NCI-H146 (cell line): Measurements from ENCODE around the gene NABP1.
"Not testable (repeated sequence)": the region's sequence is repeated elsewhere in the genome, so short reads cannot be mapped to it uniquely, and the experiment has no call there.

Experiments
- DNase-seq: peaks from one replicate; lab custom pipeline; 2025; lab: John Stamatoyannopoulos, UW

NABP1 gene, protein sequence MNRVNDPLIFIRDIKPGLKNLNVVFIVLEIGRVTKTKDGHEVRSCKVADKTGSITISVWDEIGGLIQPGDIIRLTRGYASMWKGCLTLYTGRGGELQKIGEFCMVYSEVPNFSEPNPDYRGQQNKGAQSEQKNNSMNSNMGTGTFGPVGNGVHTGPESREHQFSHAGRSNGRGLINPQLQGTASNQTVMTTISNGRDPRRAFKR

DNA sequence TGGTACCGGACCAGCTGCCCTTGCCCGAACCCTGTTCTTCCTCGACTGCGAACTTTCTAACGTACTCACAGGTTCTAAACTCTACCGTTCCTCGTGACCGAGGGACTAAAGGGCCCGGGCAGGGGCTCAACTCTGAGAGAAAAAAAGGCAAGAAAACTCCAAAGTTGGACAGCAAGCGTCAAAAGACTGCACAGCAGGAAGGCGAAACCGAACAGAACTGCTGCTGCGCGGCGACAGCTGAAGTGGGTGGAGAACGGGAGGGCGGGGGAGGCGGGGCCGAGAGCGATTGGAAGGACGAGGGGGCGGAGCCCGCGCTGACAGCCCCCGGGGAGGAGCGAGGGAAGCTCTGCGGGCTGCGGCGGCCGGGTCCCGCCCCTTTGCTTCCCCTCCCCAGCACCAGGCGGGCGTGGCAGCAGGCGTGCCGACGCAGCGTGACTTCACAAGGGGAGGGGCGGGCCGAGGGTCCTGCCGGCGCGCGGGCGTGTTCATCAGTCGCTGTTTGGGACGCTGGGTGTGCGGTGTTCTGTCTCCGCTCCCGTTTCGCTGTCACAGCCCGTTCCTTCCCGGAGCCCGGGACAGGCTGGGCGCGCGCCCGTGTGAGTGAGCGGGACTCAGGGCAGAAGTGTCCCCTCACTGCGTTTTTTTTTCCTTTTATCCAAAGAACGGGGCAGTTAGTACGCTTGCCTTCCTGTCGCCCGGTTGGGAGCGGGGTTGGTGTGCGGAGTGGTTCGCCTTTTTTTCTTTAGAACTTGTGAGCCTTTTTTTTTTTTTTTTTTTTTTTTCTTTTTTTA lies at the start of gene NABP1:
NABP1 (plus strand) TSS at position 491 of the 791 bp plus-strand sequence. CDS start 479 bp downstream, outside the sequence.
- peak; percentile 92 for DNase-seq

DNA sequence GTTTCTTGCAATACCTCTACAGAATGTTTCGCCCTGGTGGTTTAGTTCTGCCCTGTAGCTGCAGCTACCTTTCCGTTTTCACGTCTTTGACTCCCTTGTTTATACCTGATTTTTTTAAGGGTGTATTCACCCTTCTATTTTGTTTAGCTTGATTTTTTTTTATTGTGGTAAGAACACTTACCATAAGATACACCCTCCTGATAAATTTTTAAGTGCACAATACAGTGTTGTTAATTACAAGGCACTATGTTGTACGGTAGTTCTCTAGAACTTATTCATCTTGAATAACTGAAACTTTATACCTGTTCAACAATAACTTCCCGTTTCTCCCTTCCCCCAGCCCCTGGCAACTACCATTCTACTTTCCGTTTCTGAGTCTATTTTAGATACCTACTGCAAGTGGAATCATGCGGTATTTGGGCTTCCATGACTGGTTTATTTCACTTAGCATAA lies 48.9 kb upstream of the NABP1 start:
- no peak for DNase-seq

DNA sequence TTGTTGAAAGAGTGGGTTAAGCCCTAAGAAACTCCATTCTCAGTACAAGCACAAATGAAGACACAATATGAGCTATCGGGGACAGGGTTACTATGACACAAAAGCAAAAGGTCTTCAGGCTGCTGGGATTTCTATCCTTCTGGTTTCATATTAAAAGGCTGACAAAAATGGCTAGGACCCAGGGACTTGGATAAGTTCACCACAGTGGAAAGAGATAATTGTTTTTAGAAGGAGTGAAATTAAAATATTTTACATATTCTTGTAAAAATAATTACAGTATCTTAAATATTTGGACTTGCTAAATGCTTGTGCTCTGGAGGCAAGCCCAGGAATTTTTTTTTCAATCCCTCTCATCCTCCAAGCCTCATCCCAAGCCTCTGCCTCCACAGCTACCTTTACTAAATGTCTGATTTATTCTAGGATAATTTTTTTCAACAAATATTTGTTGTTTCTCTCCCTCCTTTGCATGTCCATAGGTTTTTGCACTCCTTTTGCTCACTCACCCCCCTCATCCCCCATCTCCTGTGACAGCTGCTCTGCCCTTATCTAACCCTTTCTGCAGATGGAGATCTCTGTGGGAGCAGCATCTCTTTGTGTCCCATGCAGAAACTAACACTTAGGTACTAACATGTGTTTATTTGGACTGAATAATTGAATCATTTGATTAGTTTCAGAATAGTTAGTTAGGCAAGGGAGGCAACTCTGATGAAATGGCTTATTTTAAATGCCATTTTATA lies 47.8 kb upstream of the NABP1 start:
- no peak for DNase-seq

DNA sequence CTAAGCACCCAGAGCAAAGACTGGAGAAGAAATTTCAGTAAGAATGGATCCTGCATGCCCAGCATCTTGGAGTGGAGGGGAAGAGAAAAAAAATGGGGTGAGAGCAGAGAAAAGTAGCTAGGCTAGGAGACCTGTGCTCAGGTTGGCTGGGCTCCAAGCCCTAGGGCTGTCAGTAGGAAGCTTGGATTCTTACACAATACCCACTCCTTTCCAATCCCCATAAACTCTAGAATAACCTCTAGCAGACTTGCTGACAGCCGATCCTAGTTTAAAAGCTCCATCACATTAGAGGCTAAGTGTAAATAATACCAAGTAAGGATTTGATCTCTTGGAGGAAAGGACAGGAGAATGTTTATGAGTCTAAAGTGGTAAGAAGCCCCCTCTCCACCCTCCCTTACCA lies 46.2 kb upstream of the NABP1 start:
- DNase-seq: peak; percentile 20

DNA sequence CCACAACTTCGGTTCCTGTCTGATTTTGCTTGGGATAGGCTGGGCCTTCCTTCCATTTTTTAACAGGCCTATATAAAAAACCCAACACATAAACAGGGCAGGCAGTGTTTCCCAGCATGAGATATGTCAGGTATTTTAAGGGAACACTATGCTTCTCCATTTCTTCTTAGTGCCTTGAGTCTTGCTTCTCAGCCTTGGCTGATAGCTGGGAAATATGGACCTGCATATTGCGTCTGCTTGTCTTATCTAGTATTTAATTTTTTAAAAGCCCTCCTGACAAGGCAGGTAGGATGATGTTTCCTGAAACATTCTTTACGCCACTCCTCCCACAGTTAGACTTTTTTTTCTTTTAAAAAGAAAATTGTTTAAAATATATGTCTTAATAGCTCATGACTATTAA lies 45.5 kb upstream of the NABP1 start:
- DNase-seq: no peak

DNA sequence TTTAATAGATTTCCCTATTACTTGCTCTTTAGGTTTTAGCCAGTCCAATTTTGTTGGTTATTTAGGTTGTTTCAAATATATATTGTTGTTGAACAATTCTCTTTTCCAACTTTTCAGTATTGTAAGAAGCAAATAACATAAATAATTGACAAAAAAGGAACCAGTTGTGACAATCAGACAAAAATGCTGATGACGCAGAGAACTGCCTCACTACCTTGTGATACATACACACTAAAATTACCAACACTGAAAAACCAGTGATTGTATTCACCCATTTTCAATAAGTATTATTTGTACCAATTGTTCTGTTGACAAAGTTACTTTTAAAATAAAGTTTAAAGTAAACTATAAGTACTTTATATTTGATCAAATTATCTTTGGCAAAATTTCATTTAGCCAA lies 43.1 kb upstream of the NABP1 start:
- DNase-seq: no peak

- DNase-seq: no peak
Measured at GRCh38 chr2:191635333-191636234, 42.4 kb upstream of the NABP1 start.

- no peak for DNase-seq
Measured at GRCh38 chr2:191636235-191636543, 41.7 kb upstream of the NABP1 start.

GRCh38 chr2:191636586-191636985 lies 41.4 kb upstream of the NABP1 start:
- DNase-seq: no peak

DNA sequence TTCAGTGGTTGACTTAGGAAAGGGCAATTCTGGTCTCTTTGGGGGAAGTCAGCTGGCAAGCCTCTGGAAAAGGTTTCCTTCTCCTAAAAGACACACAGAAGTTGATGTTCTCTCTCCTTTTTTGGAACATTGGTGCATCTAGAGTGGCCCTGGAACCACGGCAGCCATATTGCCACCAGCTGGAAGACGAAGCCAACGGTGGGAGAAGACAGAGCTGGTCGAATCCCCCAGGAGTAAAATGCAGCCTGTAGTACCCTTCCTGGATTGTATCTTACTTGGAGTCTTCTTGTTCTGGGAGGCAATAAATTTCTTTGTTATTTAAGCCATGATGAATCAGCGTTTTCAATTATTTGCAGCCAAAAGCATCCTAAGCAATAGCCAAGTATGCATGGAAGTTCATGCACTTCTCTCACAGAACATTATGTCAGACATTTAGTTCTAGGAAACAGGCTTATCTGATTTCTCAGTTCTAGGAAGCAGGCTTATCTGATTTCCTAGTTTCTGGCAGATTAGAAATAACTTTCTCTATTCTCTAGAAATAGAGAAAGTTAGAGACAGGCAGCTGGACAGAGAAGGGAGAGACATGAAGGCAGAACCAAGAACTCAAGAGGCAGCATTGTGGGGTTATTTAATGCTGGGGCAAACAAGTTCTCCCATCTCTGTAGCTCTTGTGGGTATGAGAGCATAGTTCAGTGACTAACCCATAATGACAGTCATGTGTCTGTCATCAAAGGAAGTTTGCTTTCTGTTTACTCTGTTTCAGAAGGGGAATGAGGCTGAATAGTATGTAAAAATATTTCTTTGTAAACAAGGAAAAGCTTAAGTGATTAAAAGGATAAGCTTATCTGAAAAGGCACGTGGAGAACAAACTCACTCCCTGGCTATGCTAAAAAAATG lies 40.5 kb upstream of the NABP1 start:
- no peak for DNase-seq

GRCh38 chr2:191638079-191638801 lies 39.7 kb upstream of the NABP1 start:
- peak; percentile 1 for DNase-seq

- DNase-seq: no peak
Measured at GRCh38 chr2:191638802-191639172, 39.1 kb upstream of the NABP1 start.

DNA sequence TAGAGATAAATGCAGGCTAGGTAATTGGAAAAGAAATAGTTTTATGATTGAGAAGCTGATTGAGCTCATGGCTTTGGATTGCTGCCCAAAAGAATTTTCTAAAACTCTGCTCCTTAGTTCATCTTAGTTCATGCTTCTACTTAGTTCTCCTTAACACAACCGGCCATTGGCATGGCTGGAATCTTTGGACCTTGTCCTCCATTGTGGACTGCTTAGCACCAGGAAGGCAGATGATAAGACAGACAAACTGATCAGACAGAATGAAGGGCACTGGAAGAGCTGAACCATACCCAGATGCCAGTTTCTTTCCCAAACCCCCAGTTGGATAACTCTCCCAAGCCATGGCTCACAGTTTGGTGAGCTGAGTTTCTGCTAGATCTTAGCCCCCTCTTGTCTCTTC lies 36.3 kb upstream of the NABP1 start:
- no peak for DNase-seq

DNA sequence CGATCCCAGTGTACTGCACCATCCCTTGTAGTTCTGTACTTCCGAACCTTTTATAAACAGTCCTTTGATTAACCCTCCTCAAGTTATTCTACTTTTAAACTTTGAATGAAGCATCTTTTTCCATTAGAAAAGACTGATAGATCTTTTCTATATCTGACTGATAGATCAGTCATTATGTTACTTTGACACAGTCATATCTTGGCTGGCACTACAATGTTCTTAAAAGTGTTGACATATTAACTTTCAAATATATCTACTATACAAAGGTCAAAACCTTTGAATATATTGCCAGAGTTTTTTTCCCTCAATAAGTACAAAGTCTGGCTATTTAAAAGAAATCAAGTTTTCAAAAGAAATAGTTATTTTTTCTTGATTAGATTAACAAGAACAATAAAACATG lies 35.4 kb upstream of the NABP1 start:
- no peak for DNase-seq

GRCh38 chr2:191643429-191643828 lies 34.5 kb upstream of the NABP1 start:
- no peak for DNase-seq

GRCh38 chr2:191644613-191645012 lies 33.3 kb upstream of the NABP1 start:
- DNase-seq: not testable (repeated sequence)

DNA sequence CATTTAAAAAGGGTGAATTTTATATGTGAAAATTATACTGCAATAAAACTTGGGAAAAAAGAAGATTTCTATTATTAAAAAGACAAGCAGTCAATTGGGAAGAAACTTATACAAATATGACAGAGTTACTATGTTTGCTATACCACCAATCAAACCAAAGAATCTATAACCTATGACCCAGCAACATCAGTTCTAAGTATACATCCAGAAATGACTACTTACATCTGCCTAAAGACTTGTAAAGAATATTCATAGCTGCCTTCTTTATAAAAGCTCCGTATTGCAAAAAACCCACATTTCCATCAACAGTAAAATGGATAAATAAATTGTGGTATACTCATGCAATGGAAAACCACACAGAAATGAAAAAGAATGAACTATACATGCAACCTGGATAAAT lies 32.9 kb upstream of the NABP1 start:
- no peak for DNase-seq

GRCh38 chr2:191645434-191646162 lies 32.3 kb upstream of the NABP1 start:
- no peak for DNase-seq

DNA sequence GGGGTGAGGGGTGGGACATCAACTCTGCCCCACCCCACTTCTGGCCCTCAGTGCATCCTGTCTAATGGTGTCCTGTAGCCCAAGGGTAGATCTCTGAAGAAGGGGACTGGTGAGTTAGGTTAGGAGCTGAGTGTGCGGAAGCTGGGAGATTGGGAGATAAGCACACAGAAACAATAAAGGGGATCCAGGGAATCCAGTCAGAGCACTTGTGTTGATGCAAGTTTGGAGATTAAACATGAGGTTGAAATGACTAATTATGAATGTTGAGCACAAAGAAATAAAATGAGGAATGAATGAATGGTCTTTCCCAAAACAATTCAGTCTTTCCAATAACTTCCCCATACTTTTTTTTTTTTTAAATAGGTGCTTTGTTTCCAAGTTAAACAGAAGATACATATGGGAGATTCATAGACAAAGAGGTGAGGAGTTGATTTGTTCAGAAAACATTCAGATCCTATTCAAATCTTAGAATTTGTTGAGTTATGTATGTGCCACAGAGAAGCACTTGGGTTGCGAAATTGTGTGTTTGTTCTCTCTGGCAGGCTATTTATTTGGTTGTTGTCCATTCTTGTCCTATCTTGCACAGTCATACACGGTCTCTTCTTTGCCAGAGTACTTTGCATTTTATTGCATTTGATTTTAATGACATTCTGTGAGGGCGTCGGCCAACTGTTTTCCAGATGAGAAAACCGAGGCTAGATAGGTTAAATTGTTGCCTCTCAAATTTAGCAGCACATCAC lies 31.6 kb upstream of the NABP1 start:
- no peak for DNase-seq
